Activated T-cell treated with anti-CD3 and anti-CD28 coated beads for 1 hour (primary cell): ENCODE measurements around the gene FKBP2.
"Not testable (repeated sequence)": the region's sequence is repeated elsewhere in the genome, so short reads cannot be mapped to it uniquely, and the experiment has no call there.

Experiments used
- DNase-seq: peaks from one replicate; pipeline ENCODE4 v3.0.0-alpha.2; 2020; ENCODE audit warnings: low read depth

The FKBP2 gene

DNA sequence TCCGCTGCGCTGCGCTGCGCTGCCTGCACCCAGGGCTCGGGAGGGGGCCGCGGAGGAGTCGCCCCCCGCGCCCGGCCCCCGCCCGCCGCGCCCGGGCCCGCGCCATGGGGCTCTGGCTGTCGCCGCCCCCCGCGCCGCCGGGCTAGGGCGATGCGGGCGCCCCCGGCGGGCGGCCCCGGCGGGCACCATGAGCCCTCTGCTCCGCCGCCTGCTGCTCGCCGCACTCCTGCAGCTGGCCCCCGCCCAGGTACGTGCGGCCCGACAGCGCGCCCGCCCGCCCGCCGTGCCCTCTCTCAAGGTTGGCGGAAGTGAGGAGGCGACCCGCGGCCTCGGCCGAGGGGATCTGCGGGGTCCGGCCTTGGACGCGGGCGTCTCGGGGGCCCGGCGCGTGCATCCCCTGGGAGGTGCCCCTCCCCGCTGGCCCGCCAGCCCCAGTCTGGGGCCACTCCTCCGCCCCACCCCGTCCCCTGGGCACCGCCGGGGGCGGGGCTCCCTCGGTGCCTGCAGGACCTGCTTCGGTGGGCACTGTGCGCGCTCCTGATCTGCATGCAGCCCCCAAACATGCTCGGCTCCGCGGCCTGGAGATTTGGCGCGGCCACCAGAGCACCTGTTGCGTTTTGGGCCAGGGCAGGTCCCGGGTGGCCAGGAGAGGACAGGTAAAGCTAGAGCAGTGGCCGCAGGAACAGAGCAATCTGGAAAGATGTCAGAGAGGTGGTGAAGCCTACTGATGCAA, 6.1 kb upstream of the FKBP2 start:
- DNase-seq: peak; percentile 30

DNA sequence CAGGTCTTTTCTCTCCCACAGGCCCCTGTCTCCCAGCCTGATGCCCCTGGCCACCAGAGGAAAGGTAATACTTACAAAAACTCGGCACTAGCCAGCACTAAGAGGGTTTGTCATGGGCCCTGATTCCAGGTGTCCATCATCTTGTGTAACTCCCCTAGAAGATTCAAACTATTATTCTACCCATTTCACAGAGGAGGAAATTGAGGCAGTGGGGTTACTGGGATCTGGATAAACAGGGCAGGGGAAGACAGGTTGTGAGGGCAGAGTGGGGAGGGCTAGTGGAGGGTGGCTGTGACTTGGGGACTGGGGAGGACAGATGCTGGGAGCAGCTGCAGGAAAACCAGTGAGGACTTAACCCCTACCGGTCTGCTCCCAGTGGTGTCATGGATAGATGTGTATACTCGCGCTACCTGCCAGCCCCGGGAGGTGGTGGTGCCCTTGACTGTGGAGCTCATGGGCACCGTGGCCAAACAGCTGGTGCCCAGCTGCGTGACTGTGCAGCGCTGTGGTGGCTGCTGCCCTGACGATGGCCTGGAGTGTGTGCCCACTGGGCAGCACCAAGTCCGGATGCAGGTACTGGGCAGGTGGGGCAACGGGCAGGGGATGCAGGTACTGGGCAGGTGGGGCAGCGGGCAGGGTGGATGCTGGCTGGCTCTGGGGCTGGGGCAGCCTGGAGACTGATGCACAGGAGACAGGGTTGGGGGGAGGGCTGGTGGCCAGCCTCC, 5.3 kb upstream of the FKBP2 start:
- DNase-seq: no peak

DNA sequence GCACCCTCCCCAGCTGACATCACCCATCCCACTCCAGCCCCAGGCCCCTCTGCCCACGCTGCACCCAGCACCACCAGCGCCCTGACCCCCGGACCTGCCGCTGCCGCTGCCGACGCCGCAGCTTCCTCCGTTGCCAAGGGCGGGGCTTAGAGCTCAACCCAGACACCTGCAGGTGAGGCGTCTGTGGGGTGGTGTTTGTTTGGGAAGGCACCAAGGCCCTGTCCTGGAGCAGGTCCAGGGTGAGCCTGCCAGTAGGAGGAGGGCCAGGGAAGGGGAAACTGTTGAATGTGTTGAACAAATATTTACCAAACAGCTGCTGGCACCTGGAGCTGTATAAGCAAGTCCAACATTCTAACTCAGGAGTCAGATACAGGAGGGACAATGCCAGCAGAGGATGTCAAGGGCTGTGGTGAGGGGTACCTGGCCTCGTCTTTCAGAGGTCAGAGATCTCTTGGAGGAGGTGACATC, 3.4 kb upstream of the FKBP2 start:
- DNase-seq: no peak

DNA sequence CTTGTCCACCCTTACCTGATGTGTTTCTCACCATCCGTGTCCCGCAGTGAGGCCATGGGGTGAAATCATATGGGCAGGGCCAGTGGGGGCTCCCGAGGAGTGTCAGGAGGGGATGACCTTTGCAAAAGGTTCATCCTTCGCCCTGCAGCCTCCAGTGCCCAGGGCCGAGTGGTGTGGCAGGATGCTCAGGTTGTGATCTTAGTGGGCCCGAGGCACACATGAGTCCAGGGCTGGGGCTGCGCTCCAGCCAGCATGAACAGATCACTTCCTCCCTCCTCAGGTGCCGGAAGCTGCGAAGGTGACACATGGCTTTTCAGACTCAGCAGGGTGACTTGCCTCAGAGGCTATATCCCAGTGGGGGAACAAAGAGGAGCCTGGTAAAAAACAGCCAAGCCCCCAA, 2.8 kb upstream of the FKBP2 start:
- DNase-seq: no peak

- DNase-seq: no peak
Observed at GRCh38 chr11:64238999-64239398, 1.9 kb upstream of the FKBP2 start.

DNA sequence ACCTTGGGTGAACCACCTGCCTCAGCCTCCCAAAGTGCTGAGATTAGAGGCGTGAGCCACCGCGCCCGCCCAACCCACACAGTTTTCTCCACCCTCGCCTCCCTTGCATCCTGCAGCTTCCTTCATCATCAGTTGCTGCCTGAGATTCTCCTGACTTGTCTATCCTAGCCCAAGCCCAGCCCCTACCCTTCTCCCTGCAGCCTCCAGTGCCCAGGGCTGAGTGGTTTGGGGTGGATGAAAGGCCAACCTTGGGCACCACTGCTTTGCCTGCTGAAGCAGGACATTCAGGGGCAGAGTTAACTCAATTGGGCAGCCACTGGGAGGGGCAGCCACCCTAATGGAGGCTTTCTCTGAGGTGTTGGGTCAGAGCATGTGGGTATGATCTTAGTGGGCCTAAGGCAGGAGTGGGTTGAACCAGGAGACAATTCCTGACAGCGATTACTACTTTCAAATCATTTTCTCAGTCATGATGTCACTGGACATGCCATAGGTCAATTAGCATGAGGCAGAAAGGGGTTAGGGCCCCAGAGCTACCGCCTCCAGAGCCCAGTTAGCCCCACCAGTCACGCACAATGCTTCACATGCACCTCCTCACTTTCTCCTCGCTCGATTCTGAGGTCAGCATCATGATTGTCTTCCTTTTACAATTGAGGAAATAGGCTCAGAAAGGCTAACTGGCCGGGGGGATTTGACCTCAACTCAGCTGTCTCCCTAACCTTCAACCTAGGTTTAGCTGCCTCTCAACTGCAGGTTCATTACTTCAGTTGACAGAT, 1.0 kb upstream of the FKBP2 start:
- no peak for DNase-seq

DNA sequence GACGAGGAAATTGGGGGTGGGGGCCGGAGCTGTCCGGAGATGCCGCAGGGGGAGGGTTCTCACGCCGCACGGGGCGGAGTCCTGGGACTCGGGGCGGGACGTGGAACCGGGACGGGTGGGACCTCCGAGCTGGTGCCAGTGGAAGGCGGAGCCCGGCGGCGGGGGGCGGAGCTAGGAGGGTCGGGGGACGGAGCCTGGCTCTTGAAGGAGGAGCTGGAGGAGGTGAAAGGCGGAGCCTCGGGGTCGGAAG, 271 bp downstream of the FKBP2 start:
- DNase-seq: peak; percentile 99

- no peak for DNase-seq
Observed at GRCh38 chr11:64241491-64242374, 838 bp downstream of the FKBP2 start.

GRCh38 chr11:64243236-64243854, 2.5 kb downstream of the FKBP2 start:
- no peak for DNase-seq

DNA sequence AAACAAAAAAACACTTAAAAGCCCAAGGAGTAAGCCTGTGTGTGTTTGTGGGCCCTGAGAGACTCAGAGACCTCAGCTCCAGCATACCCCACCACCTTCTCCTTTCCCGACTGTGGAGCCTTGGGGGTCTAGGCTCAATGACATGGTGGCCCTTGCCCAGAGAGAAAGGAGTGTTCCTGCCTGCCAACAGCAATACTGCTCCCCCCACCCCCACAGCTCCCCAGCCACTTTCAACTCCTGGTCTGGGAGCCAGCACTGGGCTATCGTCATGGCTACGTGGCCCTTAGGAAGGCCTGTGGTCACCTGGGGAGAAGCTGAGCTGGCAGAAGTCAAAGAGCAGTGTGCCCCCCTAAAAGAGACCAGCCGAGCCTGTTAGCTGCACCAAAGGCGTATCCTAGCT, 3.2 kb downstream of the FKBP2 start:
- no peak for DNase-seq

DNA sequence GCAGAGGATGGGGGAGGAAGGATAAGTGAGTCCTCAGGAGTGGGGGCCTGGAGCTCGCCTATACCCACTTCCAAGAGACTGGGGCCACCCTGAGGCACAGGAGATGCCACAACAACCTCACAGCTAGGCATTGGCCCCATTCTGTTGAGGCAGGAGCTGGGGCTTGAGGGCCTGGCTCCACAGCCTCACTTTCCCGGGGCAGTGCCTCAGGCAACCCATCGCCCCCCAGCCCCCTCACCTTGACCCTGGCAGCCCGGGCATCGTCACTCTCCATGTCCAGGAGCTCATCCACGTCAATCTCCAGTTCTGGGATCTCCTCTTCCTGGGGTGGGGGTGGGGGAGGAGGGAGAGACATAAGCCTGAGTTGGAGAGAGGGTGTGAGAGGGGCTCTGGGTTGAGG, 4.1 kb downstream of the FKBP2 start:
- no peak for DNase-seq

- peak; percentile 51 for DNase-seq
Observed at GRCh38 chr11:64245401-64245796, 4.5 kb downstream of the FKBP2 start.

DNA sequence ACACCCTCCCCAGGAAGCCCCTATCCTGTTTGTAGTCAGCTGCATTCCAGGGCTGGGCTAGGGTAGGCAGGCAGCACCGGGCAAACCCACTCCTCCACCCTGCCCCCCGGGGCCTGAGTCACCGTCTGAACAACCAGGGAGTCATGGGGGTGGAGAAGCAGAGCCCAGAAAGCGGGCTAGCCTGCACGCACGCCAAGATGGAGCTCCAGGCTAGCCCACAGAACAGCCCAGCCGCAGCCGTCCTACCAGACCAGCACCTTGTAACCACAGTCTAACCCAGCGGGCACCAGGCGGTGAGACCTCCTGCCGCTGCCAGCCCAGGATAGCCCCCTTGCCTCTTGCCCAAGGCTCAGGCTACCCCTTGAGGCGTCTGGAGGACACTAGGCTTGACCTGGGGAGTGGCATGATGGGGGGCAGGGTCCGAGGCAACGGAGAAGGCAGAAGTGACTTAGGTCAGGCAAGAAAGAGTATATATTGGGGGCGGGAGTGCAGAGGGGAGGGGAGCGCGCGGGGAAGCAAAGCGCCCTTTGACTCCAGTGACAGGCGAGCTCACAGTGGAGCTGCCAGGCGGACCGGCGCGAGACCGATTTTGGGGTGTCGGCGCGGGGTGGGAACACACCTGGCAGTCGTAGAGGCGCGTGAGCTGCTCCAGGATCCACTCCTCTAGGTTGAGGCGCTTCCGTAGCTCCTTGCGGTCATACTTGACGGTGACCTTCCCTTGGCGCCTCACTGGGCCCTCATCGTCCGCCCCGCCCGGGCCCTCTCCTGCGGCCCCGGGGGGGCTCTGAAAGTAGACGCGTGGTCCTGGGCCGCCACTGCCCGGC, 5.1 kb downstream of the FKBP2 start:
- DNase-seq: peak; percentile 53

- not testable (repeated sequence) for DNase-seq
Observed at GRCh38 chr11:64246621-64246870, 5.7 kb downstream of the FKBP2 start.

- peak; percentile 74 for DNase-seq
Observed at GRCh38 chr11:64246871-64247728, 6.2 kb downstream of the FKBP2 start, which contains the start of gene PPP1R14B. Gene PPP1R14B, minus strand, starts transcription at chr11:64246943. Its CDS starts 270 bp downstream, at chr11:64246673.

GRCh38 chr11:64247729-64248531, 7.0 kb downstream of the FKBP2 start:
- DNase-seq: no peak

GRCh38 chr11:64248578-64248977, 7.7 kb downstream of the FKBP2 start:
- DNase-seq: no peak

- no peak for DNase-seq
Observed at GRCh38 chr11:64249038-64249437, 8.1 kb downstream of the FKBP2 start.
